Measurements from ENCODE around the gene BIRC7.
A peak's percentile ranks its signal among the peaks of the same experiment; 100 is the strongest.

BIRC7 gene

DNA sequence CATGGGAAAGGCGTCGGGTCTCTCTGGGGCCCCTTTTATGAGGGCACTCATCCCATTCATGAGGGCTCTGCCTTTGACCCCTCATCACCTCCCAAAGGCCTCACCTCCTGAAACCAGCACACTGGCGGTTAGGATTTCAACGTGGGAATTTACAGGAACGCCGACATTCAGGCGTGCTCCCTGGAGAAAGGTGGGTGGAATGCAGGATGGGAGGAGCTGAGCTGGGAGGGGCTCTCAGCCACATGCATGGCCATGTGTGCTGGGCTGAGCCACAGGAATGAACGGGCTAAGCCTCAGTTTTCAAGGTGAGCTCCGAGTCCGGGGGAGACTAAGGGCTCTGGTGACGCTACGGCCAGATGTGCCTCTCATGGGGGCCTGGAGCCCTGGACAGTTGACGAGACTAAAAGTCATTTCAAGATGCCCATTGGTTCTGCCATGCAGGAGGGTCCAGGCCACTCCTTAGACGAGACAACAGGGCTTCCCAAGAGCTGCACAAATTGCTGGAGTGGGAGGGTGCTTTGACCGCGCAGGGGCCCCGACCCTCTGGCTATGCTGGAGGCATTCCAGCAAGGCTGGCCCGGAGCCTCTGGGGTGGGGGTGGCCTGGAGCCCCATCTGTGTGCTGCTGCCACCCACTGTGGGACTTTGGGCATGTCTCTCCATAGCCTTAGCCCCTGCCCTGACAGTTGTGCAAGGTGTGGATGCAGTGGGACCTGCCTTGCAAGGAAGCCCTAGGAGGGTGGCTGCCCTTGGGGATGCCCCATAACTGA, 33.1 kb downstream of the BIRC7 start:
- DNase-seq, result no peak

GRCh38 chr20:63269724-63270123, 34.0 kb downstream of the BIRC7 start:
- no peak for DNase-seq

GRCh38 chr20:63270606-63271325, 35.1 kb downstream of the BIRC7 start:
- no peak for DNase-seq

GRCh38 chr20:63272105-63273058, 36.7 kb downstream of the BIRC7 start, which contains the start of gene ARFGAP1:
TSS of gene ARFGAP1 (plus strand) at chr20:63272813. CDS start at chr20:63275581, 2,768 bp downstream.
- DNase-seq, result peak; percentile 89

DNA sequence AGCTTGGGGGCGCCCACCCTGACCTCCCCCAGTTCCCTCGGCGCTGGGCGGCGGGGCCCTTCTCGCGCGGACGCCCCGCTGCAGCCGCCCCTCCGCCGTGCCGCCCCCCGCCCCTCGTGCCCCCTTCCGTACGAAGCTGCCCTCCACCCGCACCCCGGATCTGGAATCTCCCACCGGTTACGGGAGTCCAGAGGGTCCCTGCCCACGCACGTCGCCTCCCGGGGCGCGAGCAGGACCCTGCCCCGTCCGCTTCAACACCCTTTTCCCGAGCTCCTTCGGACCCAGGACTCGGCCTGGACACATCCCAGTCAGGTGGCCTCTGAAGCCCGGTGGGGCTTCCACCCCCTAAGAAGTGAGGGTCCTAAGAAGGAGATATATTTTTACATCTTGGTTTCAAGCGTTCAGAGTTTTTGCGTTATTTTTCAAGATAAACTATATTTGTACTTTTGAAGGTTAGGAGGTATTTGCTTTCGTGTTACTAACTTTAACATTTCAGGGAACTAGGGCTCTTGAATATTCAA, 37.4 kb downstream of the BIRC7 start:
- DNase-seq, result peak; percentile 1

DNA sequence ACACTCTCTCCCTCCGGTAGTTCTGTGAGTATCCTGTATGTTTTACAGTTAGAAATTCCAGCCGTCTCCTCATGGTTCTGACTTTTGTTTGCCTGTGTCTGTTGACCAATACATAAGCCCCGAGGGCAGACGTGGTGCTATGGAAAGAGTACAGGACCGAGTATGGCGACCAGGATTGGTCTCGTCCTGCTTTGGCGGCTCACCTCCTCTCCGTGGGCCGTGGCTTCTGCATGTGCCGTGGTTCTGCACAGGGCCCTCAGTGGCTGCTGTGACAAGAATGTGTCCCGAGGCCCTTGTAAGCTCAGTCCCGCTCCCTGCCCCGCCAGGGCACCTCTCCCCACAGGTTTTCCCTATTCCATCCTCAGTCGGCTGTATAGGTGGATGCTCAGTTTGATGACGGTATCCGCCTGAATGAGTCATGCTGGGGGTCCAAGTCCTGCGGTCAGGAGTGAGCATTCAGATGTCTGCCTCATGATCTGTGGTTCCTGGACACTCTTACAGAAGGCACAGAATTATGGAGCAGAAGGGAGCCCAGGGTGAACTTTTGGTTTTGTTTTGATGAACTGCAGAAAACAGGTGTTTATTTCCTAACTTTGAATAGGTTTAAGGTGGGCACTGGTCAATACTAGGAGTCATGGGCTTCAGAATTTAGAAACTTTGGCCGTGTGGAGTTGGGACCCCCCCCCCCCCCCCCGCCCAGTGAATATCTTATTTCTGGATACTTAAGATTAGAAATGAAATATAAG, 38.1 kb downstream of the BIRC7 start:
- DNase-seq, result no peak

- DNase-seq, result no peak
Observed at GRCh38 chr20:63274381-63275228, 38.9 kb downstream of the BIRC7 start.

- no peak for DNase-seq
Observed at GRCh38 chr20:63275825-63276224, 40.1 kb downstream of the BIRC7 start.

- DNase-seq, result no peak
Observed at GRCh38 chr20:63276956-63277355, 41.3 kb downstream of the BIRC7 start.

DNA sequence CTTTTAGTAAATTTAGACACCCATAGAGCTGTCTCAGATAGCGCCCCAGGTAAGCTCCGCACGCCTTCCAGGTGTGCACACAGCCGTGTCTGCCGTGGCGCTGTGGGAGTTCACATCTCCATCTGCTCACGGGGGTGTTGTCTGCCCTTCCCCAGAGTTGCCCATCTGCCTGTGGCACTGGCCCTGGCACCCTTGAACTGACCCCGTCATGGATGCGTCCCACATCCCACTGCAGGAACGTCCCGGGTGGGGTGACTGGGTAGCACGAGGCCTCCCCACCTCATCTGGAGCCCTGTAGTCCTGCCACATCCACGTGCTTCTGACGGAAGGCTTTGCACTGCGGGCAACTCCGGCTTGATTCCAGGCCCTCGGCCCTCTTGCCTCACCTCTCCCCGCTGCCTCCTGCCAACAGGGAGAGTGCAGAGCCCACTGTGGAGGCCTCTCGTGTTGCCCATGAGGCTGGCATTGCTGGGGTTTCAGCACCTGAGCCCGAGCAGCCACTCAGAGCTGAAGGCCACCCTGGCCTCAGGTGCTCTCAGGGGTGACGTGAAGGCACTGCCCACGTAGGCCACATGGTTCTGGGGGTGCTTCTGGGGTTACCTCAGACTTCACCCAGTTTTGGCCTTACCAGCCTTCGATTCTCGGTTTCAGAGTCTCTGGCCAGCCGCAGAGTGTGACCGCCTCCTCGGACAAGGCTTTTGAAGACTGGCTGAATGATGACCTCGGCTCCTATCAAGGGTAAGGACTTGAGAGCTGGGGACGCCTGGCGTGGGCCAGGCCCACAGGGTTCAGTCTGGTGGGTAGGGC, 42.0 kb downstream of the BIRC7 start:
- no peak for DNase-seq

DNA sequence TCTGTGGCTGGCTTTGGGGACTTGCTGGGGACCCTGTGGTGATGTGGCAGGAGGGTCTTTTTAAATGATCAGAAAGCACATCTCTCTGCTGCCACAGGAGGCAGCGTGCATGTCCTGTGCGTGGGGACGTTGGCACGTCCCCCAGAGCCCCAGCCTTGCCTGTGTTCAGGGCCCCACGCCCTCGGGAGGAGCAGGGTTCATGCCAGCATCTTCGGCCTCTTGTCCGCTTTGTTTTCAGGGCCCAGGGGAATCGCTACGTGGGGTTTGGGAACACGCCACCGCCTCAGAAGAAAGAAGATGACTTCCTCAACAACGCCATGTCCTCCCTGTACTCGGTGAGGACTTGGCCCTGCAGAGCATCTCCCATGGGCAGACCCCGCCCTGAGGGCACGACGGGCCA, 43.0 kb downstream of the BIRC7 start:
- no peak for DNase-seq

DNA sequence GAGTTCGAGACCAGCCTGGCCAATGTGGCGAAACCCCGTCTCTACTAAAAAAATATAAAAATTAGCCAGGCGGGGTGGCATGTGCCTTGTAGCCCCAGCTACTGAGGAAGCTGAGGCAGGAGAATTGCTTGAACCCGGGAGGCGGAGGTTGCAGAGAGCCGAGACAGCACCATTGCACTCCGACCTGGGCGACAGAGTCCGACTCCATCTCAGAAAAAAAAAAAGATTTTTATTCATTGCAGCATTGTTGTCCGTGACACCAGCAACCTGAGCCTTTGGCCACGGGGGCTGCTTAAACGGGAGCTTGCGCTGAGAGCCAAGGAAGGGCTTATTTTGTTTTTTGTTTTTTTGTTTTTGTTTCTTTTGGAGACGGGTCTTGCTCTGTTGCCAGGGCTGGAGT, 44.2 kb downstream of the BIRC7 start:
- DNase-seq, result no peak

DNA sequence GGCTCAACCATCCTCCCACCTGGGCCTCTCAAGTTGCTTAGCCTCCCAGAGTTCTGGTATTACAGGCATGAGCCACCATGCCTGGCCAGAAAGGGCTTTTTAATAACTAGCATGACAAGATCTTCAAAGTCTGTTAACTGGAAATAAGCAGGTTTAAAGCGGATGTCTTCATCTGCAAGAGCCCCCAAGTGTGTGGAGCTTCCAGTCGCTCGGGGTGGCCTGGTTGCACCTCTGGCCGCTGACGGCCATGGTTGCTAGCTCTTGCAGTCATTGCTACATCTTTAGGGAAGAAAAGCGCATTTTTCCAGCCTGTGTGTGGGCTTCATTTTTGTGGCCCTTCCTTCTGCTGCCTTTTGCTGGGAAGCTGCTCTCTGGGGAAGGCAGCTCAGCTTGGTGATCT, 44.7 kb downstream of the BIRC7 start:
- DNase-seq, result no peak

DNA sequence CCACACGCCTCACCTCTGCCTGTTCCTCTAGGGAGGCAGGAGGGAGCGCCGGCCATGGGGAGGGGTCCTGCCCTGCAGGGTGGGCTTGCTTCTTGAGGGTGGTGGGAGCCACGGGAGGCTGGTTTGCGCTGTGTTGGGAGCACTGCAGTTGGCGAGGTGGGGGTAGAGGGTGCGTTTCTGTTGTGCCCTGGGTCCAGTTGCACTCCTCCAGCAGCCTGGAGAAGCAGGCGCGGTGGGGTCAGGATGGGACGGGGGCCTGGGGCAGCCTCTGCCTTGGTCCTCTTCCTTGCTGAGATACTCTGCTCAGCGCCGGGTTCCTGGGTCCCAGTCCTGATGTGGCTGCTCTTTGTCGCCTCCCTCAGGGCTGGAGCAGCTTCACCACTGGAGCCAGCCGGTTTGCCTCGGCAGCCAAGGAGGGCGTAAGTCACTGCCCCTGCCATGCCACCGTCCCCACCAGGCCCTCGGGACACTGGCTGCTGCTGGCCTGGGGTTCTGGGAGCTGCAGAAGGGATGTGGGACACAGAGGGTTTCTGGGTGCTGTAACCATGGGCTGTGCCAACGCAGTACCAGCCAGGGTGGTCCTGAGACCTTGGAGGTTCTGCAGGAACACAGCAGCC, 45.3 kb downstream of the BIRC7 start:
- DNase-seq, result no peak

DNA sequence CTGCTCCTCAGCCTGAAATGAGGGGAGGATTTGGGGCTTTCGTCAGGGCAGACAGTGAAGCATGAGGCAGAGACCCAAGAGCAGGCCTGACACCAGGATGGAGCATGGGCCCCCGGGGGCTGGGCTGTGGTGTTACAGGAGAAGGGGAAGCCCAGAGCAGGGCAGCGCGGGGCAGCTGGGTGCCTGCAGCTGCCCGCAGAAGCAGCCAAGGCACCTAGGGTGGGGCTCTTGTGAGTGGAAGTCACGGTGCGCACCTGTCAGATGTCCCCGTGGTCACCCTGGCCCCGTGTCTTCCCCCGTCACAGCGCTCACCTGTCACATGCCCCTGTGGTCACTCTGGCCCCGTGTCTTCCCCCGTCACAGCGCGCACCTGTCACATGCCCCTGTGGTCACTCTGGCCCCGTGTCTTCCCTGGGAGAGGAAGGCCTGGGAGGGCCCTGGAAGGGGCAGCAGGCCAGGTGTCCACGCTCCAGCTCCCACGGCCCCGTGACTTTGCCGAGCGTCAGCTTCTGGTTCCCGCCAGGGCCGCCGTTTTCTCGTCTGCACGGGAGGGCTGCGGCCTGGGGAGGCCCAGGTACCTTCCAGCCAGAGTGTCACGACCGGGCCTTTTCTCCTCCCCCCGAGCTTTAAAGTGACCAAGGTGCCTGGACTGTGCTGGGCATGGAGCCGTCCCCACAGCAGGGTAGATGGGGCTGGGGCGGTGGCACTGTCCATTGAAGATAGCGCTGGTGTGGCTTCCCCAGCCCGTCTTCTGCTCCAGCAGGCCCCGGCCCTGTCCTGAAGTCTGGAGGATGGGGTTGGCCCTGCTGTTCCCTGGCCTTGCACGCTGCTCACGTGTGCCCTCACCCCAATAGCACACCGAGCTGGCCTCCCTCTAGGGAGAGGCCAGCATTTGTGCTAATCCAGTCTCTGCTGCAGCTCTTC, 46.3 kb downstream of the BIRC7 start:
- DNase-seq, result no peak

GRCh38 chr20:63282946-63283345, 47.2 kb downstream of the BIRC7 start:
- DNase-seq, result no peak

DNA sequence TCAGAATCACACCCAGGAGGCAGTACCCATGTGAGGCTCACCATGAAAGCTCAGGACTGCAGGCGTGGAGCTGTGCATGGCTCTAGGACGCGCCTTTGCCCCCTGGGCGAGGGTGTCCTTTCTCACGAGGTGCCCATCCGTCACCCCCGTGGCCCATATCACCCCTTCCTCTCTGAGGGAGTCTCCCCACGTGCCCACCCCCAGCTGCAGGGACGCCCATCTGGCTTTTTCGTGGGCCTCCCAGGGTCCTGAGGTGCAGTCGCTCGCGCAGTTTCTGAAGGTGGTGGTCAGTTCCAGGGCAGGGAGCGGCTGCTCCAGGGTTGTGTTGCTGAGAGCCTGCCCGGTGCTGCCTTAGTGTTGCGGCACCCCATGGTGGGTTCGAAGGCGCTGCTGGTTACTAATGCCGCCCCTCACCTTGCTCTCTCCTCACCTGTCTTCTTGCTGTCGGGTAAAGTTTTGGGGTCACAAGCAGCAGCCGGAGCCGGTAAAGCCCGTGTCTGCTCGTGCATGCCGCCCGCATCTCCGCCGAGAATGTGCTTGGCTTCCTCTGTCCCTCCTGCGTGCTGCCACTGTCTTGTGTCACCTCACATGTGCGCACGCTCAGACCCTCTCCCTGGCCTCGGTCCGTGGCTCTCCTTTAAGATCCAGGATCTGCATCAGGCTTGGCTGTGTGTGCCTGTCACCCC, 47.8 kb downstream of the BIRC7 start:
- no peak for DNase-seq

GRCh38 chr20:63284083-63284440, 48.4 kb downstream of the BIRC7 start:
- peak; percentile 24 for DNase-seq
